Measurements from ENCODE around the gene LMNB1.
"Not testable (repeated sequence)": the region's sequence is repeated elsewhere in the genome, so short reads cannot be mapped to it uniquely, and the experiment has no call there.

GRCh38 chr5:126773536-126773935, 3.4 kb upstream of the LMNB1 start:
- TF ChIP-seq CTCF, POLR2A (IDR thresholded peaks at IDR 0.05): not testable (repeated sequence)
